Cardiac muscle cell (in vitro differentiated cells and primary cell): ENCODE measurements around the gene TNFSF15. TPM values are rescaled to one million over a fixed set of nuclear protein-coding genes. Genes with fewer than 3 reads are reported as not detected.

ENCODE experiments used
- DNase-seq, 2 donors: peaks; one replicate each; pipeline versions ENCODE4 v3.0.0 to v3.0.0-alpha.2; 2010 to 2017; ENCODE audit warnings: low read depth in 1 of 2, low spot score in 1 of 2
- H3K27ac ChIP-seq: fragments of 200-600 bp; sonication (generic); 2 replicates; pipeline ENCODE4 v1.5.1; 2016
- H3K27me3 ChIP-seq: fragments of 200-600 bp; sonication (generic); 2 replicates; pipeline ENCODE4 v1.6.0; 2016; ENCODE audit warnings: control low read depth
- H3K36me3 ChIP-seq: fragments of 200-600 bp; sonication (generic); 2 replicates; pipeline ENCODE4 v1.5.1; 2016; ENCODE audit warnings: control low read depth
- H3K4me1 ChIP-seq: fragments of 200-600 bp; sonication (generic); 2 replicates; pipeline ENCODE4 v1.8.1; 2017; ENCODE audit warnings: low read depth, mild to moderate bottlenecking, mixed run types
- H3K4me3 ChIP-seq: fragments of 200-600 bp; sonication (generic); 2 replicates; pipeline ENCODE4 v1.5.1; 2016; ENCODE audit warnings: mild to moderate bottlenecking
- H3K9me3 ChIP-seq: fragments of 200-600 bp; sonication (generic); 2 replicates; pipeline ENCODE4 v1.5.1; 2017; ENCODE audit warnings: low read depth, mild to moderate bottlenecking, control low read depth
- CTCF ChIP-seq: IDR thresholded peaks from 2 replicates; pipeline ENCODE4 v1.5.1; 2012; ENCODE audit warnings: low read depth, mild to moderate bottlenecking, low read length
- polyA plus RNA-seq: library from polyadenylated mRNA; unstranded; fragments of >200 nt; fragmentation: Nextera tagmentation; extraction: Ambion mirVana; gene quantifications from 2 replicates; pipeline ENCODE4 v1.2.1, GENCODE V29; 2016
- total RNA-seq: library from RNA; depleted of rRNA; stranded (reverse); fragments of >200 nt; gene quantifications from 2 replicates; pipeline ENCODE4 v1.2.3, GENCODE V29; 2016

Gene TNFSF15
- total and polyA plus RNA-seq, 2 experiments from 2014 or later: not detected

- Histone ChIP-seq H3K9me3 (no peaks in the 10 kb centered on the region), H3K4me1 (no peaks in the 10 kb centered on the region), H3K4me3 (no peak overlapping the region), H3K27me3 (peaks cover 79% of the 10 kb centered on the region), H3K27ac (no peak overlapping the region), H3K36me3 (no peaks in the 10 kb centered on the region)
- no peak for TF ChIP-seq CTCF
- DNase-seq: no peak
These were observed 24.0 kb upstream of the TNFSF15 start for GRCh38 chr9:114829574-114830440.

GRCh38 chr9:114828303-114828650 is 22.4 kb upstream of the TNFSF15 start:
- Histone ChIP-seq H3K27me3 (peaks cover 80% of the 10 kb centered on the region), H3K4me1 (no peaks in the 10 kb centered on the region), H3K4me3 (no peak overlapping the region), H3K36me3 (no peaks in the 10 kb centered on the region), H3K9me3 (no peaks in the 10 kb centered on the region), H3K27ac (no peak overlapping the region)
- TF ChIP-seq CTCF: no peak
- no peak for DNase-seq

GRCh38 chr9:114827641-114828302 is 21.9 kb upstream of the TNFSF15 start:
- Histone ChIP-seq H3K36me3 (no peaks in the 10 kb centered on the region), H3K4me3 (no peak overlapping the region), H3K27ac (no peak overlapping the region), H3K27me3 (peaks cover 83% of the 10 kb centered on the region), H3K4me1 (no peaks in the 10 kb centered on the region), H3K9me3 (no peaks in the 10 kb centered on the region)
- DNase-seq: no peak
- TF ChIP-seq CTCF: no peak

GRCh38 chr9:114826431-114826830 is 20.6 kb upstream of the TNFSF15 start:
- H3K4me1 ChIP-seq: no peaks in the 10 kb centered on the region
- no peak for TF ChIP-seq CTCF
- no peak overlapping the region for H3K27ac ChIP-seq
- no peaks in the 10 kb centered on the region for H3K9me3 ChIP-seq
- H3K36me3 ChIP-seq: no peaks in the 10 kb centered on the region
- H3K4me3 ChIP-seq: no peak overlapping the region
- H3K27me3 ChIP-seq: peaks cover 91% of the 10 kb centered on the region
- DNase-seq: no peak

GRCh38 chr9:114825126-114825795 is 19.4 kb upstream of the TNFSF15 start:
- no peak for DNase-seq
- no peak for TF ChIP-seq CTCF
- H3K27ac ChIP-seq: no peak overlapping the region
- H3K36me3 ChIP-seq: no peaks in the 10 kb centered on the region
- H3K4me1 ChIP-seq: no peaks in the 10 kb centered on the region
- no peak overlapping the region for H3K4me3 ChIP-seq
- H3K27me3 ChIP-seq: peaks cover 83% of the 10 kb centered on the region
- no peaks in the 10 kb centered on the region for H3K9me3 ChIP-seq
